HG02571 (cell line): ENCODE results near the gene COL20A1.
"Not testable (repeated sequence)": the region's sequence is repeated elsewhere in the genome, so short reads cannot be mapped to it uniquely, and the experiment has no call there.

Experiments
- ATAC-seq: cut with Tn5 transposase; IDR thresholded peaks from one replicate; pipeline ENCODE4 v1.9.1; 2021; ENCODE audit warnings: mild to moderate bottlenecking, moderate library complexity; ENCODE audit not compliant: unreplicated experiment

Gene COL20A1

DNA sequence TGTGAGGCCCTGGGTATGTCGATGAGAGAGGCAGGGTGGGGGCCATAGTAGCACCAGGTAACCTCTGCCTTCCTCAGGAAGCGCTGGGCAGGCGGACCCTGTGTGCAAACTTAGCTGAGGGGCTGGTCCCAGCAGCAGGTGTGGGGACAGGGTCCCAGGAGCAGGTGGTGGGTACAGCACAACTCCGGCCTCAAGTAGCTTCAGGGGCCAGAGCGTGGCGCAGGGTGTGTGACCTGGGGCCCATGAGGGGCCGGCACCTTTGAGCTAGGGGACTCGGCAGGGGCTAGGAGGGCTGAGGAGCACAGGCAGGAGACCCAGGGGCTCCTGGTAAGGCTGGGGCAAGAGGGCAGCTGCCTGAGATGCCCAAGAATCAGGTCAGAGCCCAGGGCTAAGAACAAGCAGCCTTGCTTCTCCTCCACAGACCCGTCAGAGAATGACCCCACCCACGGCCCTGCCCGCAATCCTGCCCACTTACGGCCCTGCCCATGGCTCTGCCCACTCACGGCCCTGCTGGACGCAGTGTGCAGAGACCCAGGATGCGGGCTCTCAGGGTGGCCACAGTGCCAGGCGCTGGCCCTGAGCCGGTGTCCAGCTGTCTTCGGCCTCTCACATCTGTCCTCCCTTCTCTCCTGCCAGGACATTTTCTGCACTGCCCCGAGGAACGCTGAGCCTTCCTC is 37.2 kb downstream of the COL20A1 start:
- ATAC-seq, result no peak

DNA sequence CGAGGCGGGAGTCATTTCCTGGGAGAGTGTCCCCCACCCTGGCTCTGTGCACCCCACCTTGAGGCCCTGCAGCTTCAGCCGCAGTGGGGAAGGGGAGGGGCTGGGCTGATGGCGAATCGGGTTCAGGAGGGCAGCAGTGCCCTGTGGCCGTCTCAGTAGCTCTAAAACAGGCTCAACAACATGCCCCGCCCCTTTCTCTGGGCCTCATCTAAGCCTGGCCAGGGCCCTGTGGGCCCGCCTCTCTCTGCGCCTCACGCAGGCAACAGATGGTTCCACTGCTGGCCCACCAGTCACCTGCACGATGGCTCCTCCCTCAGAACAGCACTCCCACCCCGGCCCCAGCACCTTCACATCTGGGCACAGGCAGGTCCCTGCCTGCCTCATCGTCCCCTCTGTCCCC is 38.0 kb downstream of the COL20A1 start:
- ATAC-seq, result no peak

DNA sequence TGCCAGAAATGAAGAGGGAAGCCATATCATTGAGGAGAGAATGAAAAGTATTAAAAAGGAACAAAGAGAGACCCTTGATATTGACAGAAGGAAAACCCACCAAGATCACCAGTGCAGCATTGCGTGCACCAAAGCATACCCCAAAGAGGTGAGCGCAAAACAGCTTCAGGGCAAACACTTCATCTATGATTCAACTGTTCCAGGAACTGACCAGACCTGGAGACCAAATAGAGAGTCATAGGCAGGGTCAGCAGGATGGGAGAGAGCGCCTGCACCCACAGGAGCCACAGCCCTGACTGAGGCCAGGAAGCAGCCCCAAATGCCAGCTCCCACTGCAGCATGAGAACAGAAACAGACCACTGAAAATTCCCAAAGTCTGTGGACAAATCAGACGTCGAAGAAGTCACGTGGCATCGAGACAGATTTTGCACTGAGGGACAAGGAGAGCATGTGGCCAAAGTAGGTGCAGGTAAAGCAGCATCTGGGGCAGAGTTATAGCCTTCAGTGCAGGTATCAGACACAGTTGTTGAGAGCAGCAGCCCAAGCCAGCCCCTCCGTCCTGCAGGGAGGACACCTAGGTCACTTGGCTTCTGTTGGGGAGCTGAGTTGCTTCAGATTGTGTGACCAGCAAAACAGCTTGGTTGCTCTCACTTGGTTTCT is 38.9 kb downstream of the COL20A1 start:
- ATAC-seq, result no peak

DNA sequence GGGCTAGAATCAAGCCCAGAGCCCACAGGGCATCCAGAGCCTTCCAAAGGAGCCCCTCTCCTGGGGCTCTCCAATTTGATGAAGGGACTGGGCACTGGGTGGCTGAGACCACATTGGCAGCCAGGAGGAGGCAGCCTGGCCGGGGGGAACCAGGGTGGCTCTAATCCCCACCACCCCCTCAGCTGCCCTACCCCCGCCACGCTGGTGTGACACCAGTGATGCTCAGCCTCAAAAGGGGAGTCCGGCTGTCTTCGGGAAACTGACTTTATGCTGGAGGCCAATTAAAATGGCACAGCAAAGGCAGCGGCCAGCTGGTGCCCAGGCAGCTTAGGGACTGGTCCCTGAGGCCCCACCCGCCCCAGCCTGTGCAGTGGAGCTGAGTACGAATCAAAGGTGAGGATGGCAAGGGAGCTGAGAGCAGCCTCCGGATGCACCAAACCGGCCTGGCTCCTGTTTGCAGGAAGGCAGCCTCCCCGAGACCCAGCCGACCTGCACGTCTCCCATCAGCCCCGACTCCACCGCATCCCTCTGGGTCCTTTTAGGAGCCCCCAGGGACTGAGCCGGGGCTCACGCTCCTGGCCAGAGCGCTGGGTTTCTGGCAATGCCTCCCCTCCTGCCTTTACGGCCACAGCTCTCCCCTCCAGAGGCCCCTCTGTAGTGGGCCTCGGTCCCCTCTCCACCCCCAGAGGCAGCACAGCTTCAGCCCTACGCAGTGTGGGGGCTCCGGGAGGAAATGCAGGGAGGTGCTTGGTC is 39.7 kb downstream of the COL20A1 start:
- no peak for ATAC-seq

DNA sequence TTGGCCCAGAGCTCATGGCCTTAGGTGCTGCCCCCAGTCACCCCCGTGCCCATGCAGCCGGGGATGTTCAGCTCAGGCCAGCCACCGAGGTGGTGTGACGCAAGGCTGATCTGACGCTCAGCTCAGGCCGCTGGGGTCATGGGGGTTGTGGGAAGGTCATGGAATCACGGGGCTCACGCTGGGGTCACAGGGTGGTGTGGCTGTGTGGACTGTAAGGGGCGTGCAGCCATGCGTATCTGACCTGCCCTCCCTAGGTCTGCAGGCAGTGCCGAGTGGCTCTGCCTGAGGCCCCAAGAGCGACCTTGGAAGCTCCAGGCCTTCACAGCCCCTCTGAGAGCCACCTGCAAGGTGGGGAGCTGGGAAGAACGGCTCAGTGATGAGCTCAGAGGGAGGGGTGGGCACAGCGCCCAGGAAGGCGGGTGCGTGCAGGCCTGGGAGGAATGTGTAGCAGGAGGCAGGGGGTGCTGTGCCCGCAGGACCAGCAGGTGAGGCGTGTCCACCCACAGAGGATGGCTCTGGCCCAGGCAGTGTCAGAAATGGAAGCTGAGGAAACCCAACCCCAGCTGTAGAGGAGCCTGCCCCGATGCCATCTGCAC is 40.4 kb downstream of the COL20A1 start:
- ATAC-seq, result no peak

DNA sequence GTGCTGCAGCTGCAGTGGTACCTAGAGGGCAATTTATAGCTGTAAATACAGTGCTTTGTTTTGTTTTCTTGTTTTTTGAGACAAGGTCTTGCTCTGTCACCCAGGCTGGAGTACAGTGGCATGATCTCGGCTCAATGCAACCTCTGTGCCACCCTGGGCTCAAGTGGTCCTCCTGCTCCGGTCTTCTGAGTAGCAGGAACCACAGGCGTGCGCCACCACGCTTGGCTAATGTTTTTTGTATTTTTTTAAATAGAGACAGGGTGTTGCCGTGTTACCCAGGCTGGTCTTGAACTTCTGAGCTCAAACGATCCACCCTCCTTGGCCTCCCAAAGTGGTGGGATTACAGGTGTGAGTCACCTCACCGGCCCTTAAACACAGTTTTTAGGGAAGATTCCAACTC is 41.4 kb downstream of the COL20A1 start:
- ATAC-seq, result no peak

DNA sequence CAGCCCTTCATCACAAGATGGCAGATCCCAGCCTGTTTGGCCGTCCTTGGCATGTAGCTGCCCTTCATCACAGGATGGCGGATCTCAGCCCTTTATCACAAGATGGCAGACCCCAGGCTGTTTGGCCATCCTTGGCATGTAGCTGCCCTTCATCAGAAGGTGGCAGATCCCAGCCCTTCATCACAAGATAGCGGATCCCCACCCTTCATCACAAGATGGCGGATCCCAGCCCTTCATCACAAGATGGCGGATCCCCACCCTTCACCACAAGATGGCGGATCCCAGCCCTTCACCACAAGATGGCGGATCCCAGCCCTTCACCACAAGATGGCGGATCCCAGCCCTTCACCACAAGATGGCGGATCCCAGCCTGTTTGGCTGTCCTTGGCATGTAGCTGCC is 42.1 kb downstream of the COL20A1 start:
- not testable (repeated sequence) for ATAC-seq

DNA sequence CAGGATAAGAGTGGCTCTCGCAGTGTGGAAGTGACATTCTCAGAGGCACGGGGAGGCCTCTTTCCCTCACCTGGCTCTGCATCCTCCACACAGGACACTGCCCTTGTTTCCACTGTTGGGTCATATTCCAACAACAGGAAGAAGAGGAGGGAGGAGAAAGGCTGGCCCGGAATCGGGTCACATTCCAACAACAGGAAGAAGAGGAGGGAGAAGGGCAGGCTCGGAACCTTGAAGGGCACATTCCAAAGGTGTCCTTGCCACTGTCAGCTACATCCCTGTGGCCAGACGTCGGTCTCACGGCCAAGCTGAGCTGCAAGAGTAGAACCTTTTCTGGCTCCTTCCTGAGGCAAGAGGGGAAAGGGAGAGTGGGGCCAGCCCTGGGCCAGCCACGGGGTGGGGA is 42.7 kb downstream of the COL20A1 start:
- ATAC-seq, result no peak

DNA sequence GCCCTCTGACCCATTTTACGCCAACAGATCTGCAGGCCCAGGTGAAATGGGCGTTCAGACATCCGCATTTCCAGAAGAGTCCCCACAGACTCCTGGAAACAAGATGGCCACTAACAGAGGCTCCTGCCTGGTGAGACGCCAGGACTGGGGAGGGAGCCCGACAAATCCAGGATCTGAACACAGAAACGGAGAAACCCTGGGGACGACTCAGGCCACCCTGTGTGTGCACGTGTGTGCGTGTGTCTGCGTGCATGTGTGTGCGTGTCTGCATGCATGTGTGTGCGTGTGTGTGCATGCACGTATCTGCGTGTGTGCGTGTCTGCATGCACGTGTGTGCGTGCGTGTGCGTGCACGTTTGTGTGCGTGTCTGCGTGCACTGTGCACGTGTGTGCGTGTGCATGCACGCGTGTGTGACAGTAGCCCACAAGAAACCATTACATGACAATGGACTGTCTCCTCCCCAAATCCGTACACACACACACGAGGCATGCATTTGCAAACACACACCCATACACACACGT is 43.3 kb downstream of the COL20A1 start:
- no peak for ATAC-seq

DNA sequence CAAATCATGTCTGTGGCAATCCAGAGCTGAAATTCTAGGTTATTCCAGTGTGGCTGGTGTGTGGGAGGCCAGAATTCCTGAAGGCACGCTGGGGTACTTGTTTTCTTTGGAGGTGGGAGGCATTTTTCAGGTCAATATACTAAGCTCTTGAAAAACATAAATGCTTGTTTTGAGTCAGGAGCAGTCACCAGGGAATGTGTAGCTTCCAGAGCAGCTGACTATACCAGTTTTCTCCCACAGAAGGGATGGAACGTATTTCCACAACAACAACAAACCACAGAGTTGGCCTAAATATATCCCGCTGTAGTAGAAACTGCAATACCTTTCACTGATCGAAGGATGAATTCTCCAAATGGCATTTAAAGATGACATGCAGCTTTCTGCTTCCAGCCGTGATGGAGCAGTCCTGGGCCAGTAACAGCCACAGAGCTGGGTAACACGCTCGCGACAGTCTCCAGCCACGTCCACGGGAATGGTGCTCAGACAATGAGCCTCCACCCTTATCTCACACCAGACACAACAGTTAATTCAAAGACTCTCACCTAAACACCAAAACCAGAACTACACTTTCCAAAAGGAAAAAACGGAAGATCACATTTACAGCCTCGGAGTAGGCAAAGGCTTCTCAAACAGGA is 44.9 kb downstream of the COL20A1 start:
- ATAC-seq, result no peak

DNA sequence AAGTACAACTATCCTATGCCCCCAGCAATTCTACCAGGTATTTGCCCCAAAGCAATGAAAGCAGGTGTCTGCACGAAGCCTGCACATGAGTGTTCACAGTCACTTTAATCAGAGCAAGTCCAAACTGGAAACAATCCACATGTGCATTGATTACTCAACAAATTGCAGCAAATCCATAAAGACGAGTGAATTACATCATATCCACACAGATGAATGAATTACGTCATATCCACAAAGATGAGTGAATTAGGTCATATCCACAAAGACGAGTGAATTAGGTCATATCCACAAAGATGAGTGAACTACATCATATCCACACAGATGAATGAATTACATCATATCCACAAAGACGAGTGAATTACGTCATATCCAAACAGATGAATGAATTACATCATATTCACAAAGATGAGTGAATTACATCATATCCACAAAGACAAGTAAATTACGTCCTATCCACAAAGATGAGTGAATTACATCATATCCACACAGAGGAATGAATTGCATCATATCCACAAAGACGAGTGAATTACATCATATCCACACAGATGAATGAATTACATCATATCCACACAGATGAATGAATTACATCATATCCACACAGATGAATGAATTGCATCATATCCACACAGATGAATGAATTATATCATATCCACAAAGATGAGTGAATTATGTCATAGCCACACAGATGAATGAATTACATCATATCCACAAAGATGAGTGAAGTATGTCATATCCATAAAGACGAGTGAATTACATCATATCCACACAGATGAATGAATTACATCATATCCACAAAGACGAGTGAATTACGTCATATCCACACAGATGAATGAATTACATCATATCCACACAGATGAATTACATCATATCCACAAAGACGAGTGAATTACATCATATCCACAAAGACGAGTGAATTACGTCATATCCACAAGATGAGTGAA is 46.4 kb downstream of the COL20A1 start:
- ATAC-seq, result not testable (repeated sequence)

DNA sequence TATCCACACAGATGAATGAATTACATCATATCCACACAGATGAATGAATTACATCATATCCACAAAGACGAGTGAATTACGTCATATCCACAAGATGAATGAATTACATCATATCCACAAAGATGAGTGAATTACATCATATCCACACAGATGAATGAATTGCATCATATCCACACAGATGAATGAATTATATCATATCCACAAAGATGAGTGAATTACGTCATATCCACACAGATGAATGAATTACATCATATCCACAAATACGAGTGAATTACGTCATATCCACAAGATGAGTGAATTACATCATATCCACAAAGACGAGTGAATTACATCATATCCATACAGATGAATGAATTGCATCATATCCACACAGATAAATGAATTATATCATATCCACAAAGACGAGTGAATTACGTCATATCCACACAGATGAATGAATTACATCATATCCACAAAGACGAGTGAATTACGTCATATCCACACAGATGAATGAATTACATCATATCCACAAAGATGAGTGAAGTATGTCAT is 47.2 kb downstream of the COL20A1 start:
- not testable (repeated sequence) for ATAC-seq

DNA sequence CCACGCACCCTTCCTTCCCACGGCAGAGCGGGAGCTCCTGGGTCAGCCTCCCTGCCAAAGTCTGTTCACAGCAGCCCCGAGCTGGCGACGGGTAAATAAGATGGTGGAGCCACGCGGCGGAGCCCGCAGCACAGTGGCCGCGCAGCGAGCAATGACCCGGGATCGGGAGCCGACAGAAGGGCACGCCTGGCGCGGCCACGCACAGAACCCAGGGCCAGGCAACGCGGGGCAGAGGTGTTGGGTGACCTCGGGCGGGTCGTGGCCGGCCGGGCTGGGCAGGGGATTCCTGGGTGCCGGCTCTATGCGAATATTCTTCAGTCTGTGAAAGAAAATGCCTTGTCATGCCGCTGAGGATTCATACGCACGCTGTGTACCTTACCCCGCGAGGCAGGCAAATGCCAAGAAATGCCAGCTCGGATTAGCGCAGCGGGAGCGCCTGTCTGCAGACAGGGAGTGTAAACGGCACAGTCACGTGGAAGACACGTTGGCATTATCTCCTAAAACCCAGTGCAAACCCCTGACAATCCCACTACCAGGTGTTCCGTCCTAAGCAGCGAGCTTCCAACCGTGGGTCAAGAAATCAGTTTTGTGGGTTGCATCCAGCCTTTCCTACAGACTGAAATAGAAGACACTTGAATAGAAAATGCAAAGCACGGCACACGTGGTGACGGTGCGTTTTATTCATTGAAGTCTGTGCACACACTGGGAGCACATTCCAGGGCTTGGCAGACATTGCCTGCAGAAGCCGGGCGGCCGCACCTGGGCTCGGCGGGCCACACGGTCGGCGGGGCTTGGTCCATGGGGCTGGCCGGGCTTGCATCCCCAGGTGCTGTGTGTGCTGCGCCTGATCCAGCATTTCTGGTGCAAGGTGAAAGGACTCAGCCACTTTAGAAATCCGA is 49.8 kb downstream of the COL20A1 start:
- no peak for ATAC-seq

DNA sequence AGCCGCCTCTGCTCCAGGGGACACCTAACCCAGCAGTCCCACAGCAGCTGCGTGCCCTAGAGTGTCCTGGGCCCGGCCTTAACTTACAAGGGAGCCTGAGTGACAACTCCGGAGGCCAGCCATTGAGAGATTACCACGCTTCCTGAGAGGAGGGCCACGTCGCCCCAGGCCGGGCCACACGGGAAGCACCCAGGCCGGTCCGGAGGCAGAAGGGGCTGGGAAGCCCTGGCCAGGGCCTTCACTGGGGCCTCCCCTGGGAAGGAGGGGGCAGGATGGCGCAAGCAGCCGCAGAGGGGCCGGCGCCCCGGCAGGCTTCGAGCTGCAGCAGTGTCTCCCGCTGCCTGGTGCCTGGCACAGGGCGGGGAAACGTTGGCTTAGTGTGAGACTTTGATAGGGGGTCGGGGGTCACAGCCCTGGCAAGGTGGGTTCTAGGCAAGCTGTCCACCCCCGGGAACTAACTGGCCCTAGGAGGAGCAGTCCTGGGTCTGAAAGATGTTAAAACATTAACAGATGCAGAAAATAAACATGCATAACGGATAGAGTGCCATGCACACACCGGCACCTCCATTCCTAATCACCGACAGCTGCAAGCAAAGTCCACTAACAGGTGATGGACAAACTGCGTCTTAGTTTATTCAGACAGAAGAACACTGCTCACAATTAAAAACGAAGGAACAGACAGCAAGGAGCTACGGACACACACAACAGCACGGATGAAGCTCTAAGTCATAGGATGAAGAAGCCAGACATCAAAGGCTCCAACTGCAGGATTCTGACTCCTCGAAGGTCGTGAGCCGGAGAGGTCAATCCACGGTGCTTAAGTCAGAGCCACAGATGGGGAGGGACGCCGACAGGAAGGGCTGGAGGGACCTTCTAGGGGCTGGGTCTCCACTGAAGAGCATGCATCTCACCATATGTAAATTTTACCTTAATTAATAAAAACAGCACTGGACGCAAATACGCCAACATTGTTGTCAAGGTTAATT is 50.8 kb downstream of the COL20A1 start:
- no peak for ATAC-seq

DNA sequence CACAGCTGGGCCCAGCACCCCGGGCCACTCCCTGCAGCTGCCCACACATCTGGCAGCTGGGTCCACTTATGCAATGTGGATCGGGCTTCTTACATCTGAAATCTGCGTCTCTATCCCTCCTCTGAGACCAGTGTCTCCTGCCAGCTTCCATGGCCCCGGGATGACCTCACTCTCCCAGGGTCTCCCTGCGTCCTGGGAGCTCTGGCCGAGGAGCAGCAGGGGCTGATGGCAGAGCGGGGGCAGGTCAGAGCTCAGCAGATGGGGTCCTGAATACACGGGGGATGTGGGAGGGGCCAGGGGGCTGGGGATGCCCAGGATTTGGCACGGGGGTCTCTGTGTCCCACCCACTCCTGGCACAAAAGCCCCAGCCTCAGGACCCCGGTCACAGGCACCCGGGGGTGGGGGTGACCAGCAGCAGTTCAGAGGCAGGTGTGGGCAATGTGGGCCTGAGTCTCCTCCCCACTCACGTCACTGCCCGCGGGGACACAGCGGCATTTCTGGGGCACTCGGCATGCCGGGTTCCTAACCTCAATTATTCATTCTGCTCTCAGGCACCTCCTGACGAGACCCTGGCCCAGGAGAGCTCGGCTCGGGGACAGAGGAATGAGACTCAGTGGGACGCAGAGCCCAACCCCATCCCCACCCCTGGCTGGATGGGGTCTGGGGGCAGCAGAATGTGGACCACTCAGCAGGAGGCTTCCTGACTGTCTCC is 51.8 kb downstream of the COL20A1 start:
- ATAC-seq, result no peak

DNA sequence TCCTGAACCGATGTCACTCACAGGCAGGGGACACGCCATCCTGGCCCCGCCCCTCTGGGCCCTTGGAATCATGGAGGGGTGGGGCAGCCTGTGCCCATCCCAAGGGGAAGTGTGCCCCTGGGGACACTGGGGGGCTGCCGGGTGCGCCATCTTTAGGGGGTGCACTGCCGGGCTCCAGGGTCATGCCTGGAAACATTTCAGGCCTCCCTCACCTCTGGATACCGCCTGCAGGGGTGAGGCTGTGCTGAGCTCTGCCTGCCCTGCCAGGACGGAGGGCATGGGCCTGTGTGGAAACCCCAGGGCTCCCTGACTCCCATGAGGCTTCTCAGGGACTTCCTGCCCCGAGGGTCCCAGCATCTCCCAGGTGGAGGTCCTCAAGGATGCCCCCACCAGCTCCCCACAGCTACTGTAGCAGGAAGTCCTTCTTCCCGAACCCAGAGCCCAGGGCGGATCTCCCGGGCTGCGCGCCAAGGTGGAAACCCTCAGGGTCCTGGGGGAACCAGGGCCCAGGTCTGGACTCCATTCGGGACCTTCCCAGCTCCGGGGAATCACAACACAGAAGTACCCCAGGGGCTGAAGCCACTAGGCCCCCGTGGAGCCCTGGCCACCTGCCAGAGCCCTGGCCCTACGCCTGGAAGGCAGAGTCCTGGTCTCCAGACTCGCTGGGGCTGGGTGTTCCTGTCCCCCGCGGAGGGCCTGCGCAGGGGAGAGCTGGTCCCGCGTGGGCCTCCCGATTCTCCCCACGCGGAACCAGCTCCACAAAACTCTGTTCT is 52.5 kb downstream of the COL20A1 start:
- ATAC-seq, result no peak
